K562 (cell line): ENCODE results near the gene DUS1L. TPM values are rescaled to one million over a fixed set of nuclear protein-coding genes. Genes with fewer than 3 reads are reported as not detected.

Experiments
- ATAC-seq: fragments of 200-7000 bp; cut with Tn5 transposase; 3 replicates; pipeline ENCODE4 v1.9.1; 2020; ENCODE audit warnings: moderate library complexity
- BruUV-seq: library from RNA; stranded (reverse); fragments of 400-500 nt; replicated peaks from 2 replicates; lab custom pipeline; 2021; lab: Mats Ljungman, UMichigan
- CTCF ChIA-PET: fragments of 300-600 bp; formaldehyde crosslinking; extraction: SDS; loops from one replicate; lab custom pipeline; 2021; ENCODE audit warnings: low intra/inter-chr PET ratio; lab: Yijun Ruan, JAX
- POLR2A ChIA-PET: fragments of 300-600, 350-650 bp; sonication (Branson Sonifier 250); formaldehyde crosslinking; extraction: SDS; loops from one replicate; lab custom pipeline; 2021; ENCODE audit warnings: antibody characterized with exemption, inconsistent platforms; lab: Yijun Ruan, JAX
- DNase-seq, 4 experiments: peaks; one replicate each; pipeline versions ENCODE4 v3.0.0 to v3.0.0-alpha.2; 2011 to 2018; ENCODE audit warnings: low spot score in 3 of 4, mixed read lengths in 3 of 4; ENCODE audit errors: extremely low read depth in 1 of 4
- FAIRE-seq: peaks from 2 replicates; lab custom pipeline; 2011; peaks lifted over from hg19 to GRCh38; lab: Jason Lieb, UNC
- H2AFZ ChIP-seq: 2 replicates; pipeline ENCODE4 v1.6.0; 2011; ENCODE audit warnings: low read depth, low read length, control low read depth, inconsistent platforms
- H3K27ac ChIP-seq: fragments of 200-600 bp; 3 replicates; pipeline ENCODE4 v1.8.0; 2011; ENCODE audit warnings: low read depth, mild to moderate bottlenecking, control low read depth, inconsistent platforms, low read length, moderate library complexity, mixed read lengths; ENCODE audit errors: extremely low read depth
- H3K27me3 ChIP-seq, 2 experiments: fragments of 300-600 bp in 1 of 2; 2 replicates in 1 of 2; 3 replicates in 1 of 2; pipeline versions ENCODE4 v1.6.0 to v1.8.0; 2011; ENCODE audit warnings: inconsistent platforms in 2 of 2, low read length in 2 of 2, mild to moderate bottlenecking in 1 of 2, mixed read lengths in 1 of 2, moderate library complexity in 1 of 2; ENCODE audit not compliant: control insufficient read depth in 2 of 2, insufficient read depth in 2 of 2
- H3K36me3 ChIP-seq: fragments of 300-600 bp; 3 replicates; pipeline ENCODE4 v1.8.0; 2011; ENCODE audit warnings: mild to moderate bottlenecking, low read length, inconsistent platforms; ENCODE audit not compliant: control insufficient read depth, insufficient read depth
- H3K4me1 ChIP-seq, 2 experiments: fragments of 200-600 bp in 1 of 2; replicated peaks in 1 of 2; 2 replicates in 1 of 2; 3 replicates in 1 of 2; pipeline versions ENCODE4 v1.5.1 to v1.8.0; 2011; ENCODE audit warnings: inconsistent platforms in 2 of 2, low read length in 2 of 2, mild to moderate bottlenecking in 1 of 2, mixed read lengths in 1 of 2, moderate library complexity in 1 of 2; ENCODE audit not compliant: control insufficient read depth in 2 of 2, insufficient read depth in 2 of 2
- H3K4me2 ChIP-seq: 2 replicates; pipeline ENCODE4 v1.6.1; 2011; ENCODE audit warnings: low read length, control low read depth, inconsistent platforms, mixed read lengths; ENCODE audit not compliant: insufficient read depth
- H3K4me3 ChIP-seq: fragments of 200-600 bp; sonication (generic), shearing (Covaris generic); 2 replicates; pipeline ENCODE4 v1.5.1; 2016; ENCODE audit warnings: control low read depth, inconsistent platforms
- H3K79me2 ChIP-seq: fragments of 200-600 bp; 3 replicates; pipeline ENCODE4 v1.8.0; 2011; ENCODE audit warnings: low read length, inconsistent platforms; ENCODE audit not compliant: control insufficient read depth, insufficient read depth
- H3K9ac ChIP-seq, 2 experiments: 2 replicates each; pipeline versions ENCODE4 v1.6.0 to v1.6.1; 2011; ENCODE audit warnings: low read depth in 2 of 2, low read length in 2 of 2, control low read depth in 1 of 2, inconsistent platforms in 1 of 2, mild to moderate bottlenecking in 1 of 2, mixed read lengths in 1 of 2; ENCODE audit not compliant: insufficient read depth in 1 of 2
- H3K9me1 ChIP-seq: one replicate; pipeline ENCODE4 v1.6.0; 2011; ENCODE audit warnings: inconsistent platforms, mild to moderate bottlenecking, low read length, moderate library complexity; ENCODE audit not compliant: control insufficient read depth, insufficient read depth
- H3K9me3 ChIP-seq: replicated peaks from 2 replicates; pipeline ENCODE4 v1.5.1; 2011; ENCODE audit warnings: low read depth, low read length, inconsistent platforms; ENCODE audit not compliant: control insufficient read depth, insufficient read depth
- H4K20me1 ChIP-seq: replicated peaks from 2 replicates; pipeline ENCODE4 v1.6.1; 2011; ENCODE audit warnings: low read length, inconsistent platforms, mixed read lengths; ENCODE audit not compliant: control insufficient read depth, insufficient read depth
- CAMTA2 ChIP-seq: fragments of 250-450 bp; sonication (Bioruptor Pico); conservative IDR thresholded peaks from 2 replicates; pipeline ENCODE4 v1.5.1; 2022
- CBX5 ChIP-seq: IDR thresholded peaks from 2 replicates; pipeline ENCODE4 v1.6.1; 2014; ENCODE audit warnings: low read depth, borderline replicate concordance
- CEBPG ChIP-seq, 3 experiments: fragments of 200-800 bp in 1 of 3; sonication (Bioruptor generic) in 1 of 3; sonication (generic) in 1 of 3; formaldehyde crosslinking in 1 of 3; IDR thresholded peaks in 2 of 3; conservative IDR thresholded peaks in 1 of 3; 2 replicates each; pipeline versions ENCODE4 v1.6.1 to v1.8.0; 2016 to 2022; ENCODE audit warnings: missing compliant biosample characterization in 2 of 3, missing genetic modification characterization in 2 of 3, mild to moderate bottlenecking in 1 of 3, missing genetic modification reagents in 1 of 3
- FOXP1 ChIP-seq: sonication (generic); formaldehyde crosslinking; IDR thresholded peaks from 2 replicates; pipeline ENCODE4 v1.8.0; 2022; ENCODE audit warnings: mild to moderate bottlenecking, missing genetic modification reagents
- FUS ChIP-seq: fragments of 200-400 bp; formaldehyde crosslinking; optimal IDR thresholded peaks from 2 replicates; pipeline ENCODE3; 2017; ENCODE audit warnings: low read depth, low read length
- MAFF ChIP-seq: IDR thresholded peaks from 2 replicates; pipeline ENCODE4 v1.6.1; 2012; ENCODE audit warnings: low read length, improper control_type of control experiment
- MTA3 ChIP-seq: fragments of 450-650 bp; formaldehyde crosslinking; IDR thresholded peaks from 2 replicates; pipeline ENCODE4 v1.6.1; 2017; ENCODE audit warnings: mild to moderate bottlenecking, borderline replicate concordance
- RBM39 ChIP-seq: fragments of 200-400 bp; formaldehyde crosslinking; optimal IDR thresholded peaks from 2 replicates; pipeline ENCODE3; 2018; ENCODE audit warnings: low read depth, low read length
- XRCC5 ChIP-seq: fragments of 200-400 bp; formaldehyde crosslinking; IDR thresholded peaks from 2 replicates; pipeline ENCODE4 v1.6.1; 2017; ENCODE audit warnings: low read depth, mild to moderate bottlenecking, low read length
- ZNF174 ChIP-seq: fragments of 250-450 bp; sonication (Bioruptor Pico); IDR thresholded peaks from 2 replicates; pipeline ENCODE4 v1.4.0; 2020; ENCODE audit warnings: mild to moderate bottlenecking
- ZNF24 ChIP-seq: fragments of 450-650 bp; IDR thresholded peaks from 2 replicates; pipeline ENCODE4 v1.6.1; 2016
- ZNF444 ChIP-seq: fragments of 250-450 bp; sonication (Bioruptor Pico); IDR thresholded peaks from 2 replicates; pipeline ENCODE4 v1.4.0; 2020; ENCODE audit warnings: mild to moderate bottlenecking, moderate library complexity
- ZNF592 ChIP-seq: fragments of 450-650 bp; IDR thresholded peaks from 2 replicates; pipeline ENCODE4 v1.6.1; 2017; ENCODE audit warnings: antibody characterized with exemption, mild to moderate bottlenecking
- WGBS: fragments of 100-300 bp; shearing (Covaris generic); methylation state at CpG from one replicate; pipeline ENCODE4 v1.1.6; 2016; ENCODE audit warnings: low coverage, mixed read lengths; ENCODE audit not compliant: insufficient coverage; ENCODE audit errors: missing lambda C conversion rate; 5-methylcytosine and 5-hydroxymethylcytosine counted together
- in situ Hi-C: fragments of 300-500 bp; cut with MboI; formaldehyde crosslinking; loops from 4 replicates; pipeline ENCODE4 v1.15.0; 2018; ENCODE audit warnings: inconsistent platforms, mixed read lengths
- intact Hi-C: fragments of 100-400 bp; cut with micrococcal nuclease; formaldehyde crosslinking; loops from 2 replicates; pipeline ENCODE4 v1.14.2; 2022
- polyA plus RNA-seq, 8 experiments: library from polyadenylated mRNA; depleted of rRNA in 4 of 8; stranded (reverse) in 5 of 8; unstranded in 3 of 8; fragments of >200 nt; fragmentation: Nextera tagmentation in 2 of 8; fragmentation: Illumina TruSeq in 1 of 8; extraction: Ambion mirVana in 2 of 8; extraction: Trizol in 1 of 8; gene quantifications; 2 replicates each; pipeline versions ENCODE4 v1.2.1 to v1.2.3, GENCODE V29; 2011 to 2014; ENCODE audit warnings: inconsistent platforms in 1 of 8, missing spikeins in 1 of 8
- total RNA-seq, 7 experiments: library from RNA; depleted of rRNA in 6 of 7; stranded (reverse); fragments of >200 nt in 6 of 7; fragmentation: Illumina TruSeq in 2 of 7; extraction: Trizol in 2 of 7; gene quantifications; 2 replicates each; pipeline versions ENCODE4 v1.2.1 to v1.2.3, GENCODE V29; 2011 to 2021; ENCODE audit warnings: low replicate concordance in 1 of 7
- TF ChIP-seq, protein P1 (sequence below): fragments of 150-350 bp; conservative IDR thresholded peaks from 2 replicates; pipeline ENCODE4 v1.6.1; 2014; ENCODE audit warnings: low read length

DUS1L gene
- total and polyA plus RNA-seq, 9 of the 15 experiments (the other 6 are each of a cell fraction or from before 2014, with no cell fraction given): 7.8 to 210 (median 83.9) TPM

DNA sequence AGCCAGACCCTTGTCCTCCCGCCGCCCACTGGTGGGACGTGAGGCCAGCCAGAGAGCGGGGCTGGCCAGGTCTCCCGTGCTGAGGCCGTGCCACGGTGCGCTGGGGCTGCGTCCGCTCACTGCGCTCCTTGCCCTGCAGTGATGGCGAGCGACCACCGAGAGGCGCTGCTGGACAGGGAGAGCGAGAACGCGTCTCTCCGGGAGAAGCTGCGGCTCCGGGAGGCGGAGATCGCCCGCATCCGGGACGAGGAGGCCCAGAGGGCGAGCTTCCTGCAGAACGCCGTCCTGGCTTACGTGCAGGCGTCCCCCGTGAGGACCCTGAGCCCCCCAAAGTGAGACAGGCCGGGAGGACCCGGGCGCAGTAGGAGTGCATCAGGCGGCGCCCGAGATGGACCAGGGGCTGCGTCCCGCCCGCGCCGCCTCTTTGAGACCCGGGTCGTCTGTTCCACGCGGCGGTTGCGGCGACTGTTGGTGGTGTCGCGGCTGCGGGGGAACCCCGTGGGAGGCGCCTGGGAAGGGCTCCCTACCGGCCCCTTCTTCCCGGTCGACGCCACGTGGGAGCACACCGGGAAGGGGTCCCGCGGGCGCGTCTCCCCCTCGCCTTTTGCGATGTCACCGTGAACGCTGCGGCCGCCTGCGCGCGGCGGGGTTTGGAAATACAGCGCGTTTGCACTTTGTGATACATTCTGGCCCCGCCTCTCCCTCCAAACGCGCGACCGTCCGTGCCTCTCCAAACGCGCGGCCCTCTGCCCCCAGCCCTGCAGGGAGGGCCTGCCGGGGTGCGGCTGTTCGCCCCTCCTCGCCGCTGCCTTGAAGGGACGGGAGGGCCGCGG, 34.9 kb downstream of the DUS1L start:
- DNase-seq (peak; percentile 70 to 92 (median 76)), ATAC-seq (peak; percentile 80), FAIRE-seq (peak; percentile 94)
- POLR2A ChIA-PET: interaction anchor here (0.6 to 1.4 kb wide), 10 partner anchors 23 to 241 kb away, joined by 3 to 9 read pairs (median 3); no protein-coding TSS in a partner anchor
- peak overlapping the region; percentile 59 for H3K4me2 ChIP-seq
- in situ Hi-C loops: loop anchor here (5.0 kb wide), 1 partner anchor 127 kb away; no protein-coding TSS in a partner anchor
- CTCF ChIA-PET: interaction anchor here (0.6 to 2.4 kb wide), 7 partner anchors 12 to 751 kb away, joined by 3 to 27 read pairs (median 3); partner anchors contain the start of gene FASN
- under 1% methylated on average over 64 of the region's 94 CpGs for WGBS
- H3K9ac ChIP-seq: peak overlapping the region; percentile 57 to 88
- peaks cover 24% of the 10 kb centered on the region for H3K79me2 ChIP-seq
- peak overlapping the region; percentile 74 for H3K4me3 ChIP-seq
- no TSS peak for BruUV-seq
- peaks cover 17 to 87% of the 10 kb centered on the region in 2 experiments for H3K4me1 ChIP-seq
- peaks cover 29% of the 10 kb centered on the region; the same call in 2 of the 3 replicates for H3K36me3 ChIP-seq
- H3K27ac ChIP-seq: peak overlapping the region; percentile 78; the same call in 2 of the 3 replicates
- H3K9me3 ChIP-seq: no peaks in the 10 kb centered on the region
- H2AFZ ChIP-seq: peak overlapping the region; percentile 92
- intact Hi-C loops: loop anchor here (1.0 to 10.0 kb wide), 4 partner anchors 7 to 314 kb away; partner anchors contain the start of genes FASN and LRRC45
- peaks cover 2% of the 10 kb centered on the region for H3K9me1 ChIP-seq
- peaks cover 5% of the 10 kb centered on the region; the same call in 1 of the 2 replicates for H4K20me1 ChIP-seq
- no peaks in the 10 kb centered on the region for H3K27me3 ChIP-seq
- TF ChIP-seq MTA3: 0 out of 2 replicates have a peak, but pooled peaks have one; percentile 73
- peak; percentile 45; the same call in 1 of the 2 replicates for TF ChIP-seq XRCC5
- no peak for TF ChIP-seq ZNF174
- TF ChIP-seq CBX5: no peak
- TF ChIP-seq ZNF592: no peak
- no peak; the same call in 1 of the 2 replicates for TF ChIP-seq FOXP1 (CRISPR knock-in tag)
- TF ChIP-seq, protein P1, sequence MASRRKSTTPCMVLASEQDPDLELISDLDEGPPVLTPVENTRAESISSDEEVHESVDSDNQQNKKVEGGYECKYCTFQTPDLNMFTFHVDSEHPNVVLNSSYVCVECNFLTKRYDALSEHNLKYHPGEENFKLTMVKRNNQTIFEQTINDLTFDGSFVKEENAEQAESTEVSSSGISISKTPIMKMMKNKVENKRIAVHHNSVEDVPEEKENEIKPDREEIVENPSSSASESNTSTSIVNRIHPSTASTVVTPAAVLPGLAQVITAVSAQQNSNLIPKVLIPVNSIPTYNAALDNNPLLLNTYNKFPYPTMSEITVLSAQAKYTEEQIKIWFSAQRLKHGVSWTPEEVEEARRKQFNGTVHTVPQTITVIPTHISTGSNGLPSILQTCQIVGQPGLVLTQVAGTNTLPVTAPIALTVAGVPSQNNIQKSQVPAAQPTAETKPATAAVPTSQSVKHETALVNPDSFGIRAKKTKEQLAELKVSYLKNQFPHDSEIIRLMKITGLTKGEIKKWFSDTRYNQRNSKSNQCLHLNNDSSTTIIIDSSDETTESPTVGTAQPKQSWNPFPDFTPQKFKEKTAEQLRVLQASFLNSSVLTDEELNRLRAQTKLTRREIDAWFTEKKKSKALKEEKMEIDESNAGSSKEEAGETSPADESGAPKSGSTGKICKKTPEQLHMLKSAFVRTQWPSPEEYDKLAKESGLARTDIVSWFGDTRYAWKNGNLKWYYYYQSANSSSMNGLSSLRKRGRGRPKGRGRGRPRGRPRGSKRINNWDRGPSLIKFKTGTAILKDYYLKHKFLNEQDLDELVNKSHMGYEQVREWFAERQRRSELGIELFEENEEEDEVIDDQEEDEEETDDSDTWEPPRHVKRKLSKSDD: no peak
- no peak for TF ChIP-seq CEBPG (CRISPR knock-in tag; IDR thresholded peaks at IDR 0.05)
- no peak for TF ChIP-seq CEBPG (tag; conservative IDR thresholded peaks at IDR 0.05 in 1 of 2, IDR thresholded peaks at IDR 0.05 in 1 of 2)
- no peak for TF ChIP-seq CAMTA2
- TF ChIP-seq FUS: no peak
- TF ChIP-seq MAFF: no peak
- TF ChIP-seq RBM39: no peak
- peak; percentile 34; the same call in 1 of the 2 replicates for TF ChIP-seq ZNF24
- TF ChIP-seq ZNF444 (CRISPR knock-in tag): no peak
